Measurements from ENCODE around the gene STK38.
"Not testable (repeated sequence)": the region's sequence is repeated elsewhere in the genome, so short reads cannot be mapped to it uniquely, and the experiment has no call there.

The STK38 gene

DNA sequence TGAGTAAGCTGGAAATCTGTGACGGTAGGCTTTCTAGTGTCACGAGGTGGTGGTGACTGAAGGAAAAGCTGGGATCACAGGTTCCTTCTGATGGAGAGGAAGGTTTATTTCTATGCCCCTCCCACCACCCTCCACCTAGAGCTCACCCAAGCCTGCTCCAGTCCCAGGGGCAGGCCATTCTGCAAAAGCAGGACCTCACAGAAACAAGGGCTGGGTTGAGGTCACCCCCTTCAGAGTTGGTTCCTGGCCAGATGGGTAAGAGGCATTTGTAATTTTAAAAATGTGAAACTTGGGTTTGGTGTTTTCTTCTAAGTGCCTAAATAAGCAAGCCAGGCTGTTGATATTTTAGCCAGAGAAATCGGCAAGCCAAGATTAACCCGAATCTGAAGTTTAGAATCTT is 57.9 kb downstream of the STK38 start:
- DNase-seq, result no peak

GRCh38 chr6:36488221-36488620 is 59.1 kb downstream of the STK38 start:
- no peak for DNase-seq

- DNase-seq, result no peak
These were observed 59.6 kb downstream of the STK38 start for GRCh38 chr6:36487698-36488097.

DNA sequence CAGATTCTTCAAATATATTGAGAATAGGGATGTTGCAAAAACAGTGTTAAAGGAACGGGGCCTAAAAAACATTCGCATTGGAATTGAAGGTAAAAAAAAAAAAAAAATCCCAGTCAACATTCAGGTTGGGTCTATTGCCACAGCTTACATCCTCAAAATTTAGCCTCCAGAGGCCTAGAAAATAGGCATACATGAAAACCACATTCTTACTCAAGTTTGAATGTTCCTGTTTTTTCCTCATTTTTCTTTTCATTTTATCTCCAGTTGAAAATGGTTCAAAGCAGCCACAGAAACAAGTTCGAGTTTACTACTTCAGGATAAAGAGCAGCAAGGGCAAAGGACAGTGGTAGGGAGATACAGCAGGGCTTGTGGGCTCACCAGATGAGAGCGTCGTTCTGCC is 62.5 kb downstream of the STK38 start:
- no peak for DNase-seq

GRCh38 chr6:36483326-36483725 is 64.0 kb downstream of the STK38 start:
- DNase-seq, result not testable (repeated sequence)

DNA sequence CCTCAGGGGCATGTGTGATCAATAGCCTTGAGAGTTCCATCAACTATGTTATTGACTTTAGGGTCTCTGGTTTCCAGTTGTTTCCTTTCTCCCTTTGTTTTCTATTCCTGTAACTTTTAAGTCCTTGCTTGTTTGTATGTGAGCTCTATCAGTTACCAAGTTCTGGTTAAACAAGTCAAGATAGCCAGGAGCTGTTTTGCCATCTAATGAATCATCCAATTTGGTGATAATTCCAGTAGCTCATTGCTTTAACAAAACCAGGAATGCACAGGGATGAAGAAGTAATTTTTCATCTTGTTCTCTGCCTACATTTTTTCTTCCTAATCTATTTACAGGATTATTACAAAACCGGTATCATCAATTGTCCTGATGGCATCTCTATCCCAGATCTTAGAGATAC is 68.0 kb downstream of the STK38 start:
- no peak for DNase-seq

- DNase-seq, result no peak
These were observed 69.2 kb downstream of the STK38 start for GRCh38 chr6:36478051-36478526.

GRCh38 chr6:36469946-36470345 is 77.3 kb downstream of the STK38 start:
- DNase-seq, result no peak

- no peak for DNase-seq
These were observed 78.1 kb downstream of the STK38 start for GRCh38 chr6:36469148-36469661.

GRCh38 chr6:36467625-36468024 is 79.7 kb downstream of the STK38 start:
- no peak for DNase-seq

GRCh38 chr6:36464233-36464632 is 83.0 kb downstream of the STK38 start:
- DNase-seq, result no peak

DNA sequence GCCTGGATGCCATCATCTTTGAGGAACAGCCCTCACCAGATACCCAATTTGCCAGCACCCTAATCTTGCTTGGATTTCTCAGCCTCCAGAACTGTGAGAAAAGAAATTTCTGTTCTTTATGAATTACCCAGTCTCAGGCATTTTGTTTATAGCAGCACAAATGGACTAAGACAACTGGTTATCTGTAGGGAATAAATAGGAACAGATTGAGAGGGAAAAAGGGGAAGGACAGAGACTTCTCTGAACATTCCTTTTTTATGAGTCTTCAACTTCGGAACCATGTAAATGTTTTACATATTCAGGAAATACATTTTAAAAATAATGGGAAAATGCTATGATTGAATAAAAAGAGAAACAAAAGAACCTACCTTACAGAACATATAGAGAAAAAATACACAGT is 83.6 kb downstream of the STK38 start:
- no peak for DNase-seq

GRCh38 chr6:36461646-36462045 is 85.6 kb downstream of the STK38 start:
- DNase-seq, result no peak

- DNase-seq, result no peak
These were observed 86.4 kb downstream of the STK38 start for GRCh38 chr6:36460916-36461315.

DNA sequence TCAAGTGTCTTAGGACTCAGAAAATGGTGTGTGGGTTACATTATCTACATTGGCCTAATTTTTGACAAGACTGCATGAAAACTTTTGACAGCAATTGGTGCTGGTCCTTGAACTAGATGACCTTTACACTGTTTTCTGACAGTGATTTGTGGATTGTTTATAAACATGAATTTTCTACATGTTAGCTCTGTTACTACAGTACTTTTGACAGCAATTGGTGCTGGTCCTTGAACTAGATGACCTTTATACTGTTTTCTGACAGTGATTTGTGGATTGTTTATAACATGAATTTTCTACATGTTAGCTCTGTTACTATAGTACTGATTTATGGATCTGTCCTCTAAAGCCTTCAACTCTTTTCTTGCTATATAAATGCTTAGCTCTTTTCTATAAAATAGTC is 87.8 kb downstream of the STK38 start:
- no peak for DNase-seq

DNA sequence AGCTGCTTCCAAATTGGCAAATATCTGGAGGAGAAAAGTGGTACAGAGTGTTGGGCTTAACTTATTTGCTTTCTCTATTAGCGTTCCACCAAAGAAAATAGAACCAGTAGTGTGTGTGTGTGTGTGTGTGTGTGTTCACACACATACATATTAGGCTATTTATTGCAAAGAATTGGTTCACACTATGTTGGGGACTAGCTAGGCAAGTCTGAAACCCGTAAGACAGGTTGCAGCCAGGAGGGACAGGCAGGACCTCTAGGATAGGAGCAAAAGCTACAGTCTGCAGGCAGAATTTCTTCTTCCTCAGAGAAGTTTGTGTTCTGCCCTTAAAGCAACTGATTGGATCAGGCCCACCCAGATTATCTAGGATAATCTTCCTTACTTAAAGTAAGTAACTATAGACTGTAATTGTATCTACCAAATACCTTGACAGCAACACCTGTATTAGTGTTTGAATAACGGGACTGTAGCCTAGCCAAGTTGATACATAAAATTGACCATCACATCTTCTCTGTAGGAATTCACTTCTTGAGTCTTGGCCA is 91.7 kb downstream of the STK38 start:
- no peak for DNase-seq

GRCh38 chr6:36452897-36453296 is 94.4 kb downstream of the STK38 start:
- not testable (repeated sequence) for DNase-seq

GRCh38 chr6:36449173-36449572 is 98.1 kb downstream of the STK38 start:
- not testable (repeated sequence) for DNase-seq

DNA sequence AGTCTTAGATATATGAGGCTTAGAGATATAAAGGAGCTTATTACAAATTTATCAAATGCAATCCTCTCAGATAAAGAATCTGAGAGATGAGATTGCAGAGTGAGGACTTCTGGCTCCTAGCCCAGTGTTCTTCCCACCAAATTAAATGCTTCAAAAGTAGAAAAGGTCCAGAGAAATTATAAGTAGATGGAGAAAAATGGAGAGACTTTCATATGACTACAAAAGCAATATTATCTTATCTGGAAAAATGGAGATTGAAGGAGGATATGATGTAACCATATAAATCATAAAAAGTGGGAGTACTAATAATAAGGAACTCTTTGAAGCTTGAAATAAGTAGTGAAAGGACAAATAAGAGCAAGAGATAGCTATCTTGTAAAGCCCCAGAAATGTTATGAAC is 101.7 kb downstream of the STK38 start:
- DNase-seq, result no peak

- DNase-seq, result no peak
These were observed 102.8 kb downstream of the STK38 start for GRCh38 chr6:36444470-36444869.
